Right atrium auricular region (tissue), 2 donors: ENCODE data around the gene GTF2F2. TPM values are rescaled to one million over a fixed set of nuclear protein-coding genes. Genes with fewer than 3 reads are reported as not detected.

Experiments used
- DNase-seq: peaks from one replicate; pipeline ENCODE4 v3.0.0-alpha.2; 2019; ENCODE audit warnings: low spot score
- H3K27ac ChIP-seq, 2 donors: fragments of 200-600 bp; sonication (generic); 1 replicate in 1 of 2; 2 replicates in 1 of 2; pipeline ENCODE4 v1.5.1; 2016 to 2019
- H3K27me3 ChIP-seq, 2 donors: fragments of 200-600 bp; sonication (generic); one replicate each; pipeline versions ENCODE4 v1.5.1 to v1.6.0; 2017 to 2019
- H3K36me3 ChIP-seq: fragments of 200-600 bp; sonication (generic); one replicate; pipeline ENCODE4 v1.5.1; 2016
- H3K4me1 ChIP-seq, 2 donors: fragments of 200-600 bp; sonication (generic); one replicate each; pipeline versions ENCODE4 v1.5.1 to v1.6.0; 2017 to 2019
- H3K4me3 ChIP-seq, 2 donors: fragments of 200-600 bp; sonication (generic); 1 replicate in 1 of 2; 2 replicates in 1 of 2; pipeline ENCODE4 v1.5.1; 2017 to 2019; ENCODE audit warnings: mild to moderate bottlenecking in 1 of 2, moderate library complexity in 1 of 2
- H3K9me3 ChIP-seq, 2 donors: fragments of 200-600 bp; sonication (generic); one replicate each; pipeline ENCODE4 v1.5.1; 2019
- CTCF ChIP-seq, 2 donors: fragments of 200-600 bp; sonication (generic); IDR thresholded peaks; one replicate each; pipeline ENCODE4 v1.5.1; 2019; ENCODE audit warnings: antibody characterized with exemption in 2 of 2
- total RNA-seq, 2 donors: library from RNA; depleted of rRNA; stranded (reverse); fragments of >200 nt; gene quantifications; one replicate each; pipeline ENCODE4 v1.1.0, GENCODE V29; 2016

GTF2F2 gene
- total RNA-seq, 2 donors from 2014 or later = 9.4 to 23.3 TPM

GRCh38 chr13:45258334-45258675, 138.0 kb downstream of the GTF2F2 start:
- H3K4me3 ChIP-seq = no peak overlapping the region
- no peaks in the 10 kb centered on the region for H3K27me3 ChIP-seq
- no peak overlapping the region for H3K27ac ChIP-seq
- DNase-seq = no peak
- no peaks in the 10 kb centered on the region for H3K9me3 ChIP-seq
- peaks cover 0 to 6% of the 10 kb centered on the region in 2 donors for H3K4me1 ChIP-seq
- TF ChIP-seq CTCF (IDR thresholded peaks at IDR 0.05) = no peak
- H3K36me3 ChIP-seq = peaks cover 11% of the 10 kb centered on the region

GRCh38 chr13:45267215-45267614, 146.9 kb downstream of the GTF2F2 start:
- no peak for DNase-seq
- Histone ChIP-seq H3K4me1 (no peaks in the 10 kb centered on the region), H3K36me3 (no peaks in the 10 kb centered on the region), H3K27me3 (no peaks in the 10 kb centered on the region), H3K4me3 (no peak overlapping the region), H3K9me3 (no peaks in the 10 kb centered on the region), H3K27ac (no peak overlapping the region)
- TF ChIP-seq CTCF (IDR thresholded peaks at IDR 0.05) = no peak

- no peak overlapping the region for H3K4me3 ChIP-seq
- H3K27ac ChIP-seq = no peak overlapping the region
- H3K4me1 ChIP-seq = no peaks in the 10 kb centered on the region
- TF ChIP-seq CTCF (IDR thresholded peaks at IDR 0.05) = no peak
- H3K9me3 ChIP-seq = no peaks in the 10 kb centered on the region
- H3K27me3 ChIP-seq = no peaks in the 10 kb centered on the region
- no peak for DNase-seq
- no peaks in the 10 kb centered on the region for H3K36me3 ChIP-seq
Measured at GRCh38 chr13:45269204-45269603, 148.9 kb downstream of the GTF2F2 start.

GRCh38 chr13:45276913-45277312, 156.6 kb downstream of the GTF2F2 start:
- Histone ChIP-seq H3K27me3 (no peaks in the 10 kb centered on the region), H3K4me1 (peaks cover 0 to 10% of the 10 kb centered on the region in 2 donors), H3K36me3 (no peaks in the 10 kb centered on the region), H3K9me3 (no peaks in the 10 kb centered on the region), H3K27ac (no peak overlapping the region), H3K4me3 (no peak overlapping the region)
- DNase-seq = no peak
- TF ChIP-seq CTCF (IDR thresholded peaks at IDR 0.05) = no peak

GRCh38 chr13:45278096-45278645, 157.9 kb downstream of the GTF2F2 start:
- no peak for TF ChIP-seq CTCF (IDR thresholded peaks at IDR 0.05)
- no peak overlapping the region for H3K27ac ChIP-seq
- no peaks in the 10 kb centered on the region for H3K27me3 ChIP-seq
- no peaks in the 10 kb centered on the region for H3K36me3 ChIP-seq
- no peak overlapping the region for H3K4me3 ChIP-seq
- DNase-seq = no peak
- no peaks in the 10 kb centered on the region for H3K9me3 ChIP-seq
- peaks cover 0 to 10% of the 10 kb centered on the region in 2 donors for H3K4me1 ChIP-seq

GRCh38 chr13:45280011-45280410, 159.7 kb downstream of the GTF2F2 start:
- TF ChIP-seq CTCF (IDR thresholded peaks at IDR 0.05) = no peak
- no peak overlapping the region for H3K27ac ChIP-seq
- no peaks in the 10 kb centered on the region for H3K9me3 ChIP-seq
- H3K4me1 ChIP-seq = peaks cover 0 to 10% of the 10 kb centered on the region in 2 donors
- no peaks in the 10 kb centered on the region for H3K36me3 ChIP-seq
- H3K4me3 ChIP-seq = no peak overlapping the region
- no peaks in the 10 kb centered on the region for H3K27me3 ChIP-seq
- no peak for DNase-seq
